Measurements from ENCODE around the gene CHMP4A.

GRCh38 chr14:24243336-24243836 lies 30.1 kb upstream of the CHMP4A start:
- no peak for TF ChIP-seq CTCF (IDR thresholded peaks at IDR 0.05; ENCODE audit: insufficient read depth, low read depth, low read length)
- no peak for TF ChIP-seq EZH2 (IDR thresholded peaks at IDR 0.05; ENCODE audit: insufficient read depth, low read length)

Measured in astrocyte (in vitro differentiated cells and primary cell).